ENCODE measurements around the gene DBT. TPM values are rescaled to one million over a fixed set of nuclear protein-coding genes. Genes with fewer than 3 reads are reported as not detected.
"Not testable (repeated sequence)": the region's sequence is repeated elsewhere in the genome, so short reads cannot be mapped to it uniquely, and the experiment has no call there.

The DBT gene
- total RNA-seq, 1 experiment from 2014 or later: 16.8 TPM

- no peak overlapping the region for H3K27ac ChIP-seq (ENCODE audit: low read depth, low read length, poor library complexity, severe bottlenecking)
- POLR2A ChIA-PET (ENCODE audit: low non-redundant PET): no interaction called here
- no peak for DNase-seq (ENCODE audit: low spot score)
- intact Hi-C loops (cut with micrococcal nuclease; ENCODE audit: unreplicated experiment): no loop called here
- H3K9me3 ChIP-seq (ENCODE audit: low read depth, low read length, poor library complexity, severe bottlenecking): no peaks in the 10 kb centered on the region
- no peak overlapping the region for H3K4me3 ChIP-seq (ENCODE audit: low read depth, low read length, poor library complexity, severe bottlenecking)
- no peaks in the 10 kb centered on the region for H3K27me3 ChIP-seq (replicated peaks; ENCODE audit: insufficient read depth, low read depth, low read length, poor library complexity)
- CTCF ChIA-PET: no interaction called here
- BruUV-seq (replicated peaks): no TSS peak
- H3K36me3 ChIP-seq (ENCODE audit: insufficient read depth, low read length, poor library complexity, severe bottlenecking): peaks cover 58% of the 10 kb centered on the region
- no peaks in the 10 kb centered on the region for H3K4me1 ChIP-seq (ENCODE audit: insufficient read depth, low read length, poor library complexity, severe bottlenecking)
- TF ChIP-seq EZH2 (IDR thresholded peaks at IDR 0.05; ENCODE audit: borderline replicate concordance, low read depth, low read length, poor library complexity, severe bottlenecking): no peak
- TF ChIP-seq, protein P1, sequence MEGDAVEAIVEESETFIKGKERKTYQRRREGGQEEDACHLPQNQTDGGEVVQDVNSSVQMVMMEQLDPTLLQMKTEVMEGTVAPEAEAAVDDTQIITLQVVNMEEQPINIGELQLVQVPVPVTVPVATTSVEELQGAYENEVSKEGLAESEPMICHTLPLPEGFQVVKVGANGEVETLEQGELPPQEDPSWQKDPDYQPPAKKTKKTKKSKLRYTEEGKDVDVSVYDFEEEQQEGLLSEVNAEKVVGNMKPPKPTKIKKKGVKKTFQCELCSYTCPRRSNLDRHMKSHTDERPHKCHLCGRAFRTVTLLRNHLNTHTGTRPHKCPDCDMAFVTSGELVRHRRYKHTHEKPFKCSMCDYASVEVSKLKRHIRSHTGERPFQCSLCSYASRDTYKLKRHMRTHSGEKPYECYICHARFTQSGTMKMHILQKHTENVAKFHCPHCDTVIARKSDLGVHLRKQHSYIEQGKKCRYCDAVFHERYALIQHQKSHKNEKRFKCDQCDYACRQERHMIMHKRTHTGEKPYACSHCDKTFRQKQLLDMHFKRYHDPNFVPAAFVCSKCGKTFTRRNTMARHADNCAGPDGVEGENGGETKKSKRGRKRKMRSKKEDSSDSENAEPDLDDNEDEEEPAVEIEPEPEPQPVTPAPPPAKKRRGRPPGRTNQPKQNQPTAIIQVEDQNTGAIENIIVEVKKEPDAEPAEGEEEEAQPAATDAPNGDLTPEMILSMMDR (conservative IDR thresholded peaks at IDR 0.05; ENCODE audit: low read depth, low read length): no peak
Measured at GRCh38 chr1:100215101-100215500, 34.5 kb downstream of the DBT start.

- Histone ChIP-seq H3K9me3 (ENCODE audit: low read depth, low read length, poor library complexity, severe bottlenecking) (no peaks in the 10 kb centered on the region), H3K27me3 (replicated peaks; ENCODE audit: insufficient read depth, low read depth, low read length, poor library complexity) (no peaks in the 10 kb centered on the region), H3K4me1 (ENCODE audit: insufficient read depth, low read length, poor library complexity, severe bottlenecking) (no peaks in the 10 kb centered on the region), H3K4me3 (ENCODE audit: low read depth, low read length, poor library complexity, severe bottlenecking) (no peak overlapping the region), H3K27ac (ENCODE audit: low read depth, low read length, poor library complexity, severe bottlenecking) (no peak overlapping the region), H3K36me3 (ENCODE audit: insufficient read depth, low read length, poor library complexity, severe bottlenecking) (peaks cover 54% of the 10 kb centered on the region)
- intact Hi-C loops (cut with micrococcal nuclease; ENCODE audit: unreplicated experiment): no loop called here
- TF ChIP-seq EZH2 (IDR thresholded peaks at IDR 0.05; ENCODE audit: borderline replicate concordance, low read depth, low read length, poor library complexity, severe bottlenecking): no peak
- no TSS peak for BruUV-seq (replicated peaks)
- ChIA-PET CTCF (no interaction called here), POLR2A (ENCODE audit: low non-redundant PET) (no interaction called here)
- DNase-seq (ENCODE audit: low spot score): no peak
Measured at GRCh38 chr1:100213141-100213540, 36.5 kb downstream of the DBT start.

GRCh38 chr1:100206301-100206700 lies 43.3 kb downstream of the DBT start:
- no peak for DNase-seq (ENCODE audit: low spot score)
- CTCF ChIA-PET: no interaction called here
- Histone ChIP-seq H3K4me3 (ENCODE audit: low read depth, low read length, poor library complexity, severe bottlenecking) (no peak overlapping the region), H3K4me1 (ENCODE audit: insufficient read depth, low read length, poor library complexity, severe bottlenecking) (no peaks in the 10 kb centered on the region), H3K9me3 (ENCODE audit: low read depth, low read length, poor library complexity, severe bottlenecking) (no peaks in the 10 kb centered on the region), H3K27me3 (replicated peaks; ENCODE audit: insufficient read depth, low read depth, low read length, poor library complexity) (no peaks in the 10 kb centered on the region), H3K36me3 (ENCODE audit: insufficient read depth, low read length, poor library complexity, severe bottlenecking) (peaks cover 23% of the 10 kb centered on the region), H3K27ac (ENCODE audit: low read depth, low read length, poor library complexity, severe bottlenecking) (no peak overlapping the region)
- intact Hi-C loops (cut with micrococcal nuclease; ENCODE audit: unreplicated experiment): no loop called here
- BruUV-seq (replicated peaks): no TSS peak
- POLR2A ChIA-PET (ENCODE audit: low non-redundant PET): no interaction called here
- TF ChIP-seq, protein P1 (conservative IDR thresholded peaks at IDR 0.05; ENCODE audit: low read depth, low read length): no peak
- no peak for TF ChIP-seq EZH2 (IDR thresholded peaks at IDR 0.05; ENCODE audit: borderline replicate concordance, low read depth, low read length, poor library complexity, severe bottlenecking)

GRCh38 chr1:100205593-100205992 lies 44.0 kb downstream of the DBT start:
- H3K27ac ChIP-seq (ENCODE audit: low read depth, low read length, poor library complexity, severe bottlenecking); POLR2A ChIA-PET (ENCODE audit: low non-redundant PET); intact Hi-C loops (cut with micrococcal nuclease; ENCODE audit: unreplicated experiment); H3K27me3 ChIP-seq (replicated peaks; ENCODE audit: insufficient read depth, low read depth, low read length, poor library complexity); H3K4me1 ChIP-seq (ENCODE audit: insufficient read depth, low read length, poor library complexity, severe bottlenecking); BruUV-seq (replicated peaks); DNase-seq (ENCODE audit: low spot score); H3K4me3 ChIP-seq (ENCODE audit: low read depth, low read length, poor library complexity, severe bottlenecking); H3K9me3 ChIP-seq (ENCODE audit: low read depth, low read length, poor library complexity, severe bottlenecking); CTCF ChIA-PET: not testable (repeated sequence)
- H3K36me3 ChIP-seq (ENCODE audit: insufficient read depth, low read length, poor library complexity, severe bottlenecking): peaks cover 18% of the 10 kb centered on the region

- H3K9me3 ChIP-seq (ENCODE audit: low read depth, low read length, poor library complexity, severe bottlenecking); intact Hi-C loops (cut with micrococcal nuclease; ENCODE audit: unreplicated experiment); H3K4me1 ChIP-seq (ENCODE audit: insufficient read depth, low read length, poor library complexity, severe bottlenecking); DNase-seq (ENCODE audit: low spot score); H3K27me3 ChIP-seq (replicated peaks; ENCODE audit: insufficient read depth, low read depth, low read length, poor library complexity); H3K27ac ChIP-seq (ENCODE audit: low read depth, low read length, poor library complexity, severe bottlenecking); H3K4me3 ChIP-seq (ENCODE audit: low read depth, low read length, poor library complexity, severe bottlenecking); BruUV-seq (replicated peaks); CTCF ChIA-PET; POLR2A ChIA-PET (ENCODE audit: low non-redundant PET): not testable (repeated sequence)
- H3K36me3 ChIP-seq (ENCODE audit: insufficient read depth, low read length, poor library complexity, severe bottlenecking): peaks cover 15% of the 10 kb centered on the region
Measured at GRCh38 chr1:100205103-100205502, 44.5 kb downstream of the DBT start.

DNA sequence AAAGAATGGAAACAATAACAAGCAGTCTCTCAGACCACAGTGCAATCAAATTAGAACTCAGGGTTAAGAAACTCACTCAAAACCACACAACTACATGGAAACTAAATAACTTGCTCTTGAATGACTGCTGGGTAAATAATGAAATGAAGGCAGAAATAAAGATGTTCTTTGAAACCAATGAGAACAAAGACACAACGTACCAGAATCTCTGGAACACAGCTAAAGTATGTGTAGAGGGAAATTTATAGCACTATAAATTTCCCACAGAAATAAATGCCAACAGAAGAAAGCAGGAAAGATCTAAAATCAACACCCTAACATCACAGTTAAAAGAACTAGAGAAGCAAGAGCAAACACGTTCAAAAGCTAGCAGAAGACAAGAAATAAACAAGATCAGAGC lies 46.9 kb downstream of the DBT start:
- DNase-seq (ENCODE audit: low spot score); CTCF ChIA-PET; H3K4me3 ChIP-seq (ENCODE audit: low read depth, low read length, poor library complexity, severe bottlenecking); H3K9me3 ChIP-seq (ENCODE audit: low read depth, low read length, poor library complexity, severe bottlenecking); H3K4me1 ChIP-seq (ENCODE audit: insufficient read depth, low read length, poor library complexity, severe bottlenecking); H3K27ac ChIP-seq (ENCODE audit: low read depth, low read length, poor library complexity, severe bottlenecking); POLR2A ChIA-PET (ENCODE audit: low non-redundant PET); H3K27me3 ChIP-seq (replicated peaks; ENCODE audit: insufficient read depth, low read depth, low read length, poor library complexity); intact Hi-C loops (cut with micrococcal nuclease; ENCODE audit: unreplicated experiment); BruUV-seq (replicated peaks): not testable (repeated sequence)
- H3K36me3 ChIP-seq (ENCODE audit: insufficient read depth, low read length, poor library complexity, severe bottlenecking): peaks cover 23% of the 10 kb centered on the region
